OCI-LY1 (cell line): ENCODE results near the gene OGN.

Source experiments
- H2AFZ ChIP-seq: fragments of 200-600 bp; sonication (generic), shearing (Covaris generic); 2 replicates; pipeline ENCODE4 v1.6.0; 2014; ENCODE audit warnings: antibody characterized with exemption, mild to moderate bottlenecking, low read length
- H3F3A ChIP-seq: fragments of 200-600 bp; sonication (generic), shearing (Covaris generic); 2 replicates; pipeline ENCODE4 v1.6.0; 2014; ENCODE audit warnings: mild to moderate bottlenecking, antibody characterized with exemption, low read length, moderate library complexity; ENCODE audit not compliant: insufficient read depth
- H3K27ac ChIP-seq: fragments of 200-600 bp; sonication (generic); 2 replicates; pipeline ENCODE4 v1.5.1; 2014; ENCODE audit warnings: low read length, mixed run types, mild to moderate bottlenecking, low read depth; ENCODE audit not compliant: poor library complexity, severe bottlenecking
- H3K27me3 ChIP-seq: fragments of 200-600 bp; sonication (generic); 2 replicates; pipeline ENCODE4 v1.6.0; 2014; ENCODE audit warnings: antibody characterized with exemption, mild to moderate bottlenecking, low read length, moderate library complexity; ENCODE audit not compliant: insufficient read depth
- H3K36me3 ChIP-seq: fragments of 200-600 bp; sonication (generic); 2 replicates; pipeline ENCODE4 v1.6.1; 2014; ENCODE audit warnings: mild to moderate bottlenecking, antibody characterized with exemption, low read length, moderate library complexity, mixed read lengths; ENCODE audit not compliant: insufficient read depth
- H3K4me1 ChIP-seq: fragments of 200-600 bp; sonication (generic); 2 replicates; pipeline ENCODE4 v1.5.1; 2014; ENCODE audit warnings: mild to moderate bottlenecking, low read length, moderate library complexity; ENCODE audit not compliant: insufficient read depth, severe bottlenecking
- H3K4me2 ChIP-seq: fragments of 200-600 bp; sonication (generic), shearing (Covaris generic); 2 replicates; pipeline ENCODE4 v1.6.1; 2014; ENCODE audit warnings: low read length
- H3K4me3 ChIP-seq: fragments of 200-600 bp; sonication (generic); 2 replicates; pipeline ENCODE4 v1.5.1; 2014; ENCODE audit warnings: low read length, low read depth, mild to moderate bottlenecking, mixed read lengths; ENCODE audit not compliant: poor library complexity, severe bottlenecking
- H3K79me2 ChIP-seq: fragments of 200-600 bp; shearing (Covaris generic); 2 replicates; pipeline ENCODE4 v1.6.1; 2016; ENCODE audit warnings: mixed run types, low read length, mixed read lengths; ENCODE audit not compliant: insufficient read depth
- H3K9ac ChIP-seq: fragments of 200-600 bp; sonication (generic), shearing (Covaris generic); 2 replicates; pipeline ENCODE4 v1.6.1; 2014; ENCODE audit warnings: mild to moderate bottlenecking, low read length, mixed read lengths
- H3K9me2 ChIP-seq: fragments of 200-600 bp; sonication (generic), shearing (Covaris generic); 2 replicates; pipeline ENCODE4 v1.6.1; 2014; ENCODE audit warnings: low read depth, mild to moderate bottlenecking, low read length, mixed read lengths
- H3K9me3 ChIP-seq: fragments of 200-600 bp; shearing (Covaris generic); 2 replicates; pipeline ENCODE4 v1.6.1; 2014; ENCODE audit warnings: low read length, mixed read lengths
- H4K20me1 ChIP-seq: fragments of 200-600 bp; sonication (generic), shearing (Covaris generic); 2 replicates; pipeline ENCODE4 v1.6.0; 2016; ENCODE audit warnings: mild to moderate bottlenecking, low read length; ENCODE audit not compliant: insufficient read depth
- CTCF ChIP-seq: fragments of 200-600 bp; sonication (generic), shearing (Covaris generic); IDR thresholded peaks from 2 replicates; pipeline ENCODE4 v1.5.1; 2017; ENCODE audit warnings: mild to moderate bottlenecking, antibody characterized with exemption, low read length, moderate library complexity, mixed read lengths
- EZH2 ChIP-seq: fragments of 200-600 bp; sonication (generic), shearing (Covaris generic); IDR thresholded peaks from 2 replicates; pipeline ENCODE4 v1.8.0; 2017; ENCODE audit warnings: borderline replicate concordance, mixed run types, mild to moderate bottlenecking, antibody characterized with exemption, low read length, moderate library complexity, mixed read lengths

Gene OGN

GRCh38 chr9:92429836-92430235, 25.5 kb upstream of the OGN start:
- Histone ChIP-seq H3K9me2 (no peaks in the 10 kb centered on the region), H3K79me2 (no peaks in the 10 kb centered on the region), H3K4me3 (no peak overlapping the region), H3K27ac (no peak overlapping the region), H4K20me1 (no peaks in the 10 kb centered on the region), H3K36me3 (no peaks in the 10 kb centered on the region), H2AFZ (no peak overlapping the region), H3F3A (no peaks in the 10 kb centered on the region), H3K27me3 (no peaks in the 10 kb centered on the region), H3K4me2 (no peak overlapping the region), H3K9ac (no peak overlapping the region), H3K4me1 (peaks cover 20% of the 10 kb centered on the region), H3K9me3 (no peaks in the 10 kb centered on the region)
- TF ChIP-seq CTCF, result no peak
- no peak for TF ChIP-seq EZH2

- H3K9ac ChIP-seq, result no peak overlapping the region
- peak overlapping the region; percentile 9 for H3K4me2 ChIP-seq
- H3K4me1 ChIP-seq, result peaks cover 20% of the 10 kb centered on the region
- H4K20me1 ChIP-seq, result no peaks in the 10 kb centered on the region
- H3K4me3 ChIP-seq, result no peak overlapping the region
- H3F3A ChIP-seq, result no peaks in the 10 kb centered on the region
- H2AFZ ChIP-seq, result no peak overlapping the region
- no peaks in the 10 kb centered on the region for H3K9me2 ChIP-seq
- TF ChIP-seq EZH2 (no peak), CTCF (no peak)
- no peaks in the 10 kb centered on the region for H3K79me2 ChIP-seq
- H3K36me3 ChIP-seq, result no peaks in the 10 kb centered on the region
- peak overlapping the region; percentile 69 for H3K27ac ChIP-seq
- no peaks in the 10 kb centered on the region for H3K9me3 ChIP-seq
- no peaks in the 10 kb centered on the region for H3K27me3 ChIP-seq
Measured at GRCh38 chr9:92426501-92427145, 22.2 kb upstream of the OGN start.

DNA sequence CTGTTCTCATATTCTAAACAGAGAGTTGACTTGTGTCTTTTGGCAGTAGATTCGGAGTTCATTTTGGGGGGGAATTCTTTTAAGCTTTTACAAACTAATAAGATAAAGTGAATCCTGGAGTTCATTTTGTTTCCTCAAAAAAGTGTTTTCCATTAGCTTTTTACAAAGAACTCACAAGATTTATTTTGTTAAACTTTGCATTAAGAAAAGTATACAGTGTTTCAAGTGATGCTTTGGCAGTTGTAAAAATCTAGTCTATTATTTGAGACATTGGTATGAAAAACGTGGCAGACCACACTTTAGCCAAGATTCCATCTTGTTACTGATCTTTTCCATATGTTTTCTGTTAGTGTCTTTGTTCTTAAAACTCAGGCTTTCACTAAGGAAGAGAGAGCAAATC, 21.1 kb upstream of the OGN start:
- H3F3A ChIP-seq, result no peaks in the 10 kb centered on the region
- no peak overlapping the region for H2AFZ ChIP-seq
- H4K20me1 ChIP-seq, result no peaks in the 10 kb centered on the region
- no peaks in the 10 kb centered on the region for H3K27me3 ChIP-seq
- H3K36me3 ChIP-seq, result no peaks in the 10 kb centered on the region
- no peak overlapping the region for H3K9ac ChIP-seq
- TF ChIP-seq CTCF (no peak), EZH2 (no peak)
- H3K27ac ChIP-seq, result peak overlapping the region; percentile 69
- no peaks in the 10 kb centered on the region for H3K79me2 ChIP-seq
- H3K4me1 ChIP-seq, result peaks cover 20% of the 10 kb centered on the region
- no peak overlapping the region for H3K4me3 ChIP-seq
- no peaks in the 10 kb centered on the region for H3K9me2 ChIP-seq
- H3K9me3 ChIP-seq, result no peaks in the 10 kb centered on the region
- H3K4me2 ChIP-seq, result no peak overlapping the region
